Body of pancreas (tissue), 4 donors: ENCODE measurements around the gene PRPS1L1.

Source experiments
- CTCF ChIP-seq, 7 experiments: fragments of 450-650 bp in 4 of 7; fragments of 200-600 bp in 3 of 7; sonication (generic) in 3 of 7; IDR thresholded peaks; one replicate each; pipeline ENCODE4 v1.5.1; 2016 to 2019; ENCODE audit warnings: antibody characterized with exemption in 7 of 7
- POLR2A ChIP-seq, 3 donors: fragments of 450-650 bp; IDR thresholded peaks; one replicate each; pipeline ENCODE4 v1.6.1; 2016; ENCODE audit warnings: antibody characterized with exemption in 3 of 3, mild to moderate bottlenecking in 2 of 3

GRCh38 chr7:17986851-17987250 is 40.8 kb downstream of the PRPS1L1 start:
- TF ChIP-seq CTCF (IDR thresholded peaks at IDR 0.05) (no peak), POLR2A (IDR thresholded peaks at IDR 0.05) (no peak)
